H9 (cell line): ENCODE data around the gene B3GALT5. TPM values are rescaled to one million over a fixed set of nuclear protein-coding genes. Genes with fewer than 3 reads are reported as not detected.
"Not testable (repeated sequence)": the region's sequence is repeated elsewhere in the genome, so short reads cannot be mapped to it uniquely, and the experiment has no call there.

Experiments
- DNase-seq: peaks from one replicate; pipeline ENCODE4 v3.0.0-alpha.2; 2017
- H2AFZ ChIP-seq: one replicate; pipeline ENCODE4 v1.6.1; 2013; ENCODE audit warnings: mild to moderate bottlenecking, low read length, control low read depth, moderate library complexity
- H2AK5ac ChIP-seq: 2 replicates; pipeline ENCODE4 v1.6.1; 2013; ENCODE audit warnings: low read length, control low read depth, mixed read lengths; ENCODE audit not compliant: insufficient read length
- H2BK120ac ChIP-seq: one replicate; pipeline ENCODE4 v1.6.1; 2013; ENCODE audit warnings: low read depth, mild to moderate bottlenecking, low read length, control low read depth, inconsistent platforms; ENCODE audit not compliant: poor library complexity, severe bottlenecking
- H2BK12ac ChIP-seq: 2 replicates; pipeline ENCODE4 v1.6.1; 2013; ENCODE audit warnings: low read length, control low read depth, mixed read lengths, low read depth; ENCODE audit not compliant: insufficient read length
- H2BK15ac ChIP-seq: 2 replicates; pipeline ENCODE4 v1.6.1; 2013; ENCODE audit warnings: low read depth, low read length, control low read depth
- H2BK20ac ChIP-seq: one replicate; pipeline ENCODE4 v1.6.1; 2013; ENCODE audit warnings: low read depth, mild to moderate bottlenecking, low read length, control low read depth, inconsistent platforms; ENCODE audit not compliant: poor library complexity, severe bottlenecking
- H2BK5ac ChIP-seq: 2 replicates; pipeline ENCODE4 v1.6.1; 2013; ENCODE audit warnings: low read length, control low read depth, mixed read lengths; ENCODE audit not compliant: insufficient read length
- H3K14ac ChIP-seq: 2 replicates; pipeline ENCODE4 v1.6.1; 2013; ENCODE audit warnings: low read length, control low read depth; ENCODE audit not compliant: insufficient read depth
- H3K18ac ChIP-seq: 2 replicates; pipeline ENCODE4 v1.6.1; 2013; ENCODE audit warnings: low read depth, mild to moderate bottlenecking, mixed read lengths, low read length, control low read depth; ENCODE audit not compliant: insufficient read length
- H3K23ac ChIP-seq: 2 replicates; pipeline ENCODE4 v1.6.1; 2013; ENCODE audit warnings: low read length, control low read depth, mixed read lengths, low read depth; ENCODE audit not compliant: insufficient read length
- H3K23me2 ChIP-seq: 2 replicates; pipeline ENCODE4 v1.6.1; 2013; ENCODE audit warnings: low read depth, mild to moderate bottlenecking, mixed read lengths, low read length, control low read depth; ENCODE audit not compliant: insufficient read length, poor library complexity, severe bottlenecking
- H3K27ac ChIP-seq: 2 replicates; pipeline ENCODE4 v1.5.1; 2013; ENCODE audit warnings: low read length, control low read depth, mixed read lengths, low read depth; ENCODE audit not compliant: insufficient read length
- H3K27me3 ChIP-seq: 2 replicates; pipeline ENCODE4 v1.6.1; 2013; ENCODE audit warnings: low read length, control low read depth, inconsistent platforms; ENCODE audit not compliant: insufficient read depth
- H3K4ac ChIP-seq: 2 replicates; pipeline ENCODE4 v1.6.1; 2013; ENCODE audit warnings: low read depth, mild to moderate bottlenecking, control low read depth, inconsistent platforms, low read length, moderate library complexity
- H3K4me1 ChIP-seq: 2 replicates; pipeline ENCODE4 v1.6.1; 2013; ENCODE audit warnings: low read length, control low read depth, inconsistent platforms; ENCODE audit not compliant: insufficient read depth
- H3K4me2 ChIP-seq: 2 replicates; pipeline ENCODE4 v1.6.1; 2013; ENCODE audit warnings: low read length, control low read depth, mixed read lengths; ENCODE audit not compliant: insufficient read length, insufficient read depth
- H3K56ac ChIP-seq: 2 replicates; pipeline ENCODE4 v1.6.1; 2013; ENCODE audit warnings: low read depth, mild to moderate bottlenecking, mixed read lengths, low read length, control low read depth; ENCODE audit not compliant: insufficient read length
- H3K79me1 ChIP-seq: 2 replicates; pipeline ENCODE4 v1.6.1; 2013; ENCODE audit warnings: low read depth, mild to moderate bottlenecking, moderate library complexity, low read length, control low read depth, inconsistent platforms; ENCODE audit not compliant: insufficient read depth, poor library complexity, severe bottlenecking
- H3K79me2 ChIP-seq: 2 replicates; pipeline ENCODE4 v1.6.1; 2013; ENCODE audit warnings: low read length, control low read depth, inconsistent platforms; ENCODE audit not compliant: insufficient read depth
- H3K9ac ChIP-seq: 2 replicates; pipeline ENCODE4 v1.6.1; 2013; ENCODE audit warnings: low read length, control low read depth, mixed read lengths; ENCODE audit not compliant: insufficient read length; ENCODE audit errors: extremely low read depth
- H3K9me3 ChIP-seq: one replicate; pipeline ENCODE4 v1.6.1; 2013; ENCODE audit warnings: low read depth, low read length, inconsistent platforms; ENCODE audit not compliant: control insufficient read depth
- H3T11ph ChIP-seq: one replicate; pipeline ENCODE4 v1.6.1; 2013; ENCODE audit warnings: mild to moderate bottlenecking, low read length, control low read depth, inconsistent platforms
- H4K20me1 ChIP-seq: one replicate; pipeline ENCODE4 v1.6.1; 2013; ENCODE audit not compliant: control insufficient read depth, insufficient read length, insufficient read depth
- H4K5ac ChIP-seq: 2 replicates; pipeline ENCODE4 v1.6.1; 2013; ENCODE audit warnings: low read depth, mild to moderate bottlenecking, mixed read lengths, low read length, control low read depth; ENCODE audit not compliant: insufficient read length
- H4K8ac ChIP-seq: replicated peaks from 2 replicates; pipeline ENCODE4 v1.6.1; 2013; ENCODE audit warnings: low read length, control low read depth, mixed read lengths, low read depth; ENCODE audit not compliant: insufficient read length
- H4K91ac ChIP-seq: 2 replicates; pipeline ENCODE4 v1.6.1; 2013; ENCODE audit warnings: low read depth, mild to moderate bottlenecking, moderate library complexity, mixed read lengths, low read length, control low read depth; ENCODE audit not compliant: insufficient read length
- H3K27ac Mint-ChIP-seq, 3 experiments: 2 replicates in 2 of 3; 3 replicates in 1 of 3; pipeline ENCODE4 v1.8.0; 2020 to 2021; ENCODE audit warnings: mixed read lengths in 3 of 3, mild to moderate bottlenecking in 1 of 3, moderate library complexity in 1 of 3
- H3K27me3 Mint-ChIP-seq: 2 replicates; pipeline ENCODE4 v1.8.0; 2021; ENCODE audit warnings: low read depth, mild to moderate bottlenecking, moderate library complexity, mixed read lengths
- H3K36me3 Mint-ChIP-seq, 3 experiments: 2 replicates in 2 of 3; 3 replicates in 1 of 3; pipeline ENCODE4 v1.8.0; 2020 to 2021; ENCODE audit warnings: low read depth in 3 of 3, mixed read lengths in 3 of 3; ENCODE audit not compliant: insufficient read depth in 1 of 3
- H3K4me1 Mint-ChIP-seq, 2 experiments: 2 replicates each; pipeline ENCODE4 v1.8.0; 2020; ENCODE audit warnings: mixed read lengths in 2 of 2
- H3K4me3 Mint-ChIP-seq, 2 experiments: 2 replicates in 1 of 2; 3 replicates in 1 of 2; pipeline ENCODE4 v1.8.0; 2020 to 2021; ENCODE audit warnings: mild to moderate bottlenecking in 2 of 2, mixed read lengths in 2 of 2, moderate library complexity in 1 of 2
- H3K9me3 Mint-ChIP-seq, 2 experiments: 2 replicates in 1 of 2; 3 replicates in 1 of 2; pipeline ENCODE4 v1.8.0; 2020; ENCODE audit warnings: mild to moderate bottlenecking in 2 of 2, mixed read lengths in 2 of 2, moderate library complexity in 1 of 2
- CTCF ChIP-seq: fragments of 200-600 bp; sonication (generic); conservative IDR thresholded peaks from 3 replicates; pipeline ENCODE4 v1.8.0; 2021; ENCODE audit warnings: antibody characterized with exemption, mild to moderate bottlenecking
- WGBS: extraction: QIAGEN DNeasy Blood & Tissue Kit; methylation state at CpG from one replicate; pipeline ENCODE4 v1.1.7; 2013; ENCODE audit warnings: missing lambda C conversion rate, low lambda C conversion rate, mixed read lengths; ENCODE audit not compliant: insufficient read length; ENCODE audit errors: extremely low coverage; 5-methylcytosine and 5-hydroxymethylcytosine counted together
- total RNA-seq: library from RNA; stranded (reverse); gene quantifications from 2 replicates; pipeline ENCODE4 v1.2.1, GENCODE V29; 2021

Gene B3GALT5
- total RNA-seq, 1 experiment from 2014 or later = 24.7 TPM

GRCh38 chr21:39688010-39688409, 75.3 kb downstream of the B3GALT5 start:
- H3K27ac ChIP-seq = no peak overlapping the region
- no peak overlapping the region for H2BK5ac ChIP-seq
- no peak for DNase-seq
- no peak overlapping the region for H4K5ac ChIP-seq
- no peaks in the 10 kb centered on the region for H3K79me1 ChIP-seq
- H4K91ac ChIP-seq = no peak overlapping the region
- no peak overlapping the region for H3K4ac ChIP-seq
- Mint-ChIP-seq H3K36me3 (peaks cover 10 to 15% (median 12%) of the 10 kb centered on the region in 3 experiments), H3K4me1 (peaks cover 11 to 14% of the 10 kb centered on the region in 2 experiments), H3K27ac (no peak overlapping the region; a peak in 1 of 7 replicates), H3K27me3 (no peaks in the 10 kb centered on the region), H3K4me3 (no peak overlapping the region), H3K9me3 (peaks cover 11 to 13% of the 10 kb centered on the region in 2 experiments)
- H3K9ac ChIP-seq = no peak overlapping the region
- H3K23ac ChIP-seq = no peak overlapping the region
- H3T11ph ChIP-seq = no peak overlapping the region
- no peak overlapping the region for H2BK20ac ChIP-seq
- H4K8ac ChIP-seq = no peak overlapping the region
- H3K18ac ChIP-seq = no peak overlapping the region
- no peak overlapping the region for H2BK15ac ChIP-seq
- no peaks in the 10 kb centered on the region for H3K79me2 ChIP-seq
- H3K9me3 ChIP-seq = peaks cover 5% of the 10 kb centered on the region
- no peak overlapping the region for H2BK12ac ChIP-seq
- no peaks in the 10 kb centered on the region for H4K20me1 ChIP-seq
- H2AFZ ChIP-seq = no peak overlapping the region
- H3K56ac ChIP-seq = no peak overlapping the region
- no peaks in the 10 kb centered on the region; the same call in 1 of the 2 replicates for H3K4me1 ChIP-seq
- no CpG with 5 or more reads among the region's 1 CpG for WGBS
- no peak overlapping the region; the same call in 1 of the 2 replicates for H3K14ac ChIP-seq
- H2BK120ac ChIP-seq = no peak overlapping the region
- no peaks in the 10 kb centered on the region for H3K23me2 ChIP-seq
- H3K4me2 ChIP-seq = no peak overlapping the region
- TF ChIP-seq CTCF = no peak
- H2AK5ac ChIP-seq = no peak overlapping the region
- no peaks in the 10 kb centered on the region for H3K27me3 ChIP-seq

GRCh38 chr21:39689860-39690259, 77.1 kb downstream of the B3GALT5 start:
- H3T11ph ChIP-seq, H4K91ac ChIP-seq, H3K79me2 ChIP-seq, H3K18ac ChIP-seq, H2BK12ac ChIP-seq, H4K8ac ChIP-seq, H3K9me3 Mint-ChIP-seq, H3K9ac ChIP-seq, H3K27ac ChIP-seq, H3K23ac ChIP-seq, H3K4me1 ChIP-seq, H2AFZ ChIP-seq, H3K27ac Mint-ChIP-seq, H4K5ac ChIP-seq, H3K27me3 ChIP-seq, H4K20me1 ChIP-seq, H3K56ac ChIP-seq, H2BK5ac ChIP-seq, H2AK5ac ChIP-seq, H3K4me2 ChIP-seq, H3K27me3 Mint-ChIP-seq, H2BK20ac ChIP-seq, H3K79me1 ChIP-seq, DNase-seq, H3K36me3 Mint-ChIP-seq, H2BK120ac ChIP-seq, H3K14ac ChIP-seq, H3K4me3 Mint-ChIP-seq, H3K9me3 ChIP-seq, H2BK15ac ChIP-seq, H3K4ac ChIP-seq, H3K23me2 ChIP-seq: not testable (repeated sequence)
- WGBS = 100% methylated on average over 1 of the region's 1 CpG
- H3K4me1 Mint-ChIP-seq = peaks cover 13 to 14% of the 10 kb centered on the region in 2 experiments
